ENCODE measurements around the gene SERPINA5. TPM values are rescaled to one million over a fixed set of nuclear protein-coding genes. Genes with fewer than 3 reads are reported as not detected.

SERPINA5 gene
- total RNA-seq, 1 experiment from 2014 or later = not detected

- Histone ChIP-seq H3K9me2 (ENCODE audit: insufficient read depth) (no peaks in the 10 kb centered on the region), H3K27ac (no peak overlapping the region), H3K27me3 (ENCODE audit: insufficient read depth, low read depth) (no peaks in the 10 kb centered on the region), H3K4me3 (no peak overlapping the region), H3F3A (ENCODE audit: insufficient read depth, low read depth) (no peaks in the 10 kb centered on the region), H3K9me3 (ENCODE audit: insufficient read depth, low read depth) (no peaks in the 10 kb centered on the region), H4K20me1 (ENCODE audit: insufficient read depth) (no peaks in the 10 kb centered on the region), H3K4me2 (no peak overlapping the region), H3K4me1 (replicated peaks; ENCODE audit: insufficient read depth) (no peaks in the 10 kb centered on the region), H3K36me3 (ENCODE audit: low read depth) (no peaks in the 10 kb centered on the region), H3K79me2 (ENCODE audit: low read depth) (no peaks in the 10 kb centered on the region), H2AFZ (no peak overlapping the region)
- ChIA-PET POLR2A (ENCODE audit: unreplicated experiment) (no interaction called here), CTCF (no interaction called here)
- intact Hi-C loops (cut with micrococcal nuclease; ENCODE audit: unreplicated experiment) = no loop called here
- DNase-seq = no peak
- no peak for TF ChIP-seq EZH2 (IDR thresholded peaks at IDR 0.05; ENCODE audit: low read depth)
- TF ChIP-seq CTCF (conservative IDR thresholded peaks at IDR 0.05) = no peak
- BruUV-seq (replicated peaks) = no TSS peak
Observed at GRCh38 chr14:94631050-94631449, 49.8 kb downstream of the SERPINA5 start.

- Histone ChIP-seq H3K36me3 (ENCODE audit: low read depth) (no peaks in the 10 kb centered on the region), H3K9me2 (ENCODE audit: insufficient read depth) (no peaks in the 10 kb centered on the region), H3K27me3 (ENCODE audit: insufficient read depth, low read depth) (no peaks in the 10 kb centered on the region), H3F3A (ENCODE audit: insufficient read depth, low read depth) (no peaks in the 10 kb centered on the region), H3K4me2 (no peak overlapping the region), H3K79me2 (ENCODE audit: low read depth) (no peaks in the 10 kb centered on the region), H4K20me1 (ENCODE audit: insufficient read depth) (no peaks in the 10 kb centered on the region), H3K4me1 (replicated peaks; ENCODE audit: insufficient read depth) (no peaks in the 10 kb centered on the region), H3K27ac (no peak overlapping the region), H3K4me3 (no peak overlapping the region), H2AFZ (no peak overlapping the region), H3K9me3 (ENCODE audit: insufficient read depth, low read depth) (no peaks in the 10 kb centered on the region)
- POLR2A ChIA-PET (ENCODE audit: unreplicated experiment) = no interaction called here
- no peak for DNase-seq
- intact Hi-C loops (cut with micrococcal nuclease; ENCODE audit: unreplicated experiment) = no loop called here
- TF ChIP-seq EZH2 (IDR thresholded peaks at IDR 0.05; ENCODE audit: low read depth) = no peak
- no peak for TF ChIP-seq CTCF (conservative IDR thresholded peaks at IDR 0.05)
- CTCF ChIA-PET = no interaction called here
- BruUV-seq (replicated peaks) = no TSS peak
Observed at GRCh38 chr14:94631536-94632304, 50.5 kb downstream of the SERPINA5 start.

- no peaks in the 10 kb centered on the region for H3K79me2 ChIP-seq (ENCODE audit: low read depth)
- H4K20me1 ChIP-seq (ENCODE audit: insufficient read depth) = no peaks in the 10 kb centered on the region
- no TSS peak for BruUV-seq (replicated peaks)
- H3K9me2 ChIP-seq (ENCODE audit: insufficient read depth) = no peaks in the 10 kb centered on the region
- H3F3A ChIP-seq (ENCODE audit: insufficient read depth, low read depth) = no peaks in the 10 kb centered on the region
- DNase-seq = no peak
- H3K4me2 ChIP-seq = no peak overlapping the region
- ChIA-PET CTCF (no interaction called here), POLR2A (ENCODE audit: unreplicated experiment) (no interaction called here)
- intact Hi-C loops (cut with micrococcal nuclease; ENCODE audit: unreplicated experiment) = no loop called here
- H3K36me3 ChIP-seq (ENCODE audit: low read depth) = no peaks in the 10 kb centered on the region
- TF ChIP-seq CTCF (conservative IDR thresholded peaks at IDR 0.05) (no peak), EZH2 (IDR thresholded peaks at IDR 0.05; ENCODE audit: low read depth) (no peak)
- no peaks in the 10 kb centered on the region for H3K27me3 ChIP-seq (ENCODE audit: insufficient read depth, low read depth)
- no peak overlapping the region for H2AFZ ChIP-seq
- H3K4me1 ChIP-seq (replicated peaks; ENCODE audit: insufficient read depth) = no peaks in the 10 kb centered on the region
- no peak overlapping the region for H3K27ac ChIP-seq
- H3K9me3 ChIP-seq (ENCODE audit: insufficient read depth, low read depth) = no peaks in the 10 kb centered on the region
- H3K4me3 ChIP-seq = no peak overlapping the region
Observed at GRCh38 chr14:94632305-94632590, 51.0 kb downstream of the SERPINA5 start.

Data from PC-9 (cell line).